NCI-H82 treated with DMSO at 0.1 percent for 48 hours (cell line): Measurements from ENCODE around the gene SP110.

Experiments used
- DNase-seq: peaks from one replicate; lab custom pipeline; 2025; ENCODE audit not compliant: unreplicated experiment; lab: John Stamatoyannopoulos, UW

The SP110 gene

GRCh38 chr2:230219419-230220331 lies at the start of gene SP110:
Gene SP110, minus strand, starts transcription at chr2:230219984. Its CDS starts 3,057 bp downstream, at chr2:230216927.
- DNase-seq, result no peak

- no peak for DNase-seq
Measured at GRCh38 chr2:230268606-230269243, 48.9 kb upstream of the SP110 start.

GRCh38 chr2:230267556-230267955 lies 47.8 kb upstream of the SP110 start:
- DNase-seq, result no peak

GRCh38 chr2:230267059-230267458 lies 47.3 kb upstream of the SP110 start:
- DNase-seq, result no peak

GRCh38 chr2:230266638-230267037 lies 46.9 kb upstream of the SP110 start:
- DNase-seq, result no peak

GRCh38 chr2:230264945-230265344 lies 45.2 kb upstream of the SP110 start:
- peak; percentile 2 for DNase-seq

GRCh38 chr2:230262246-230262645 lies 42.5 kb upstream of the SP110 start:
- DNase-seq, result no peak

- DNase-seq, result no peak
Measured at GRCh38 chr2:230258483-230258882, 38.7 kb upstream of the SP110 start.

- no peak for DNase-seq
Measured at GRCh38 chr2:230256733-230257332, 37.0 kb upstream of the SP110 start.

GRCh38 chr2:230254152-230254881 lies 34.5 kb upstream of the SP110 start:
- no peak for DNase-seq

- no peak for DNase-seq
Measured at GRCh38 chr2:230250231-230250630, 30.4 kb upstream of the SP110 start.

- DNase-seq, result no peak
Measured at GRCh38 chr2:230246206-230246605, 26.4 kb upstream of the SP110 start.

GRCh38 chr2:230244211-230244610 lies 24.4 kb upstream of the SP110 start:
- no peak for DNase-seq

GRCh38 chr2:230234845-230235244 lies 15.1 kb upstream of the SP110 start:
- no peak for DNase-seq

GRCh38 chr2:230234122-230234722 lies 14.4 kb upstream of the SP110 start:
- no peak for DNase-seq

GRCh38 chr2:230231251-230231650 lies 11.5 kb upstream of the SP110 start:
- DNase-seq, result no peak

GRCh38 chr2:230230496-230231200 lies 10.9 kb upstream of the SP110 start:
- DNase-seq, result no peak

- no peak for DNase-seq
Measured at GRCh38 chr2:230230087-230230486, 10.3 kb upstream of the SP110 start.

GRCh38 chr2:230227216-230227615 lies 7.4 kb upstream of the SP110 start:
- DNase-seq, result no peak

- DNase-seq, result no peak
Measured at GRCh38 chr2:230226051-230226551, 6.3 kb upstream of the SP110 start.
